Hypothalamus (tissue), 51 donors: ENCODE measurements around the gene ISLR2.

Experiments used
- DNase-seq, 51 donors: peaks; one replicate each; lab custom pipeline; 2025; lab: John Stamatoyannopoulos, UW

ISLR2 gene

GRCh38 chr15:74127954-74128784, 2.2 kb upstream of the ISLR2 start:
- DNase-seq, result peak in 1 of 51 donors; percentile 72

GRCh38 chr15:74128785-74129585, 1.4 kb upstream of the ISLR2 start:
- peak in 1 of 51 donors; percentile 20 for DNase-seq

GRCh38 chr15:74129586-74130154, 716 bp upstream of the ISLR2 start:
- peak in 2 of 51 donors; percentile 16 to 66 for DNase-seq

GRCh38 chr15:74130849-74131627, 652 bp downstream of the ISLR2 start:
- DNase-seq, result no peak

GRCh38 chr15:74131628-74132413, 1.4 kb downstream of the ISLR2 start:
- no peak for DNase-seq

- no peak for DNase-seq
Measured at GRCh38 chr15:74132681-74133651, 2.6 kb downstream of the ISLR2 start.

GRCh38 chr15:74133694-74134386, 3.5 kb downstream of the ISLR2 start:
- DNase-seq, result no peak

- peak in 14 of 51 donors; percentile 6 to 63 (median 30) for DNase-seq
Measured at GRCh38 chr15:74134387-74135027, 4.1 kb downstream of the ISLR2 start.

GRCh38 chr15:74135041-74135565, 4.7 kb downstream of the ISLR2 start:
- DNase-seq, result no peak

- no peak for DNase-seq
Measured at GRCh38 chr15:74136540-74136813, 6.1 kb downstream of the ISLR2 start.

GRCh38 chr15:74136814-74137536, 6.6 kb downstream of the ISLR2 start:
- no peak for DNase-seq

- no peak for DNase-seq
Measured at GRCh38 chr15:74137537-74137894, 7.1 kb downstream of the ISLR2 start.

GRCh38 chr15:74138642-74139041, 8.3 kb downstream of the ISLR2 start:
- no peak for DNase-seq

- no peak for DNase-seq
Measured at GRCh38 chr15:74141591-74141990, 11.2 kb downstream of the ISLR2 start.

- no peak for DNase-seq
Measured at GRCh38 chr15:74144153-74144775, 13.9 kb downstream of the ISLR2 start.

- no peak for DNase-seq
Measured at GRCh38 chr15:74146277-74146800, 16.0 kb downstream of the ISLR2 start.
